Upper lobe of left lung (tissue), 6 donors: ENCODE measurements around the gene DDX24. TPM values are rescaled to one million over a fixed set of nuclear protein-coding genes. Genes with fewer than 3 reads are reported as not detected.
A peak's percentile ranks its signal among the peaks of the same experiment; 100 is the strongest.

ENCODE experiments used
- ATAC-seq, 2 donors: fragments of 200-7000 bp; cut with Tn5 transposase; one replicate each; pipeline ENCODE4 v1.9.1; 2022; ENCODE audit warnings: mild to moderate bottlenecking in 2 of 2, moderate library complexity in 2 of 2; ENCODE audit not compliant: low FRiP score in 2 of 2
- DNase-seq, 2 donors: peaks; one replicate each; pipeline ENCODE4 v3.0.0-alpha.2; 2019 to 2020
- H3K27ac ChIP-seq, 4 donors: fragments of 200-600 bp; sonication (generic); one replicate each; pipeline ENCODE4 v1.5.1; 2016 to 2019
- H3K27me3 ChIP-seq, 4 donors: fragments of 200-600 bp; sonication (generic); one replicate each; pipeline ENCODE4 v1.5.1; 2017 to 2019
- H3K36me3 ChIP-seq, 4 donors: fragments of 200-600 bp; sonication (generic); one replicate each; pipeline ENCODE4 v1.5.1; 2016 to 2019
- H3K4me1 ChIP-seq, 4 donors: fragments of 200-600 bp; sonication (generic); one replicate each; pipeline ENCODE4 v1.5.1; 2018 to 2019
- H3K4me3 ChIP-seq, 4 donors: fragments of 200-600 bp; sonication (generic); one replicate each; pipeline ENCODE4 v1.5.1; 2017 to 2019; ENCODE audit warnings: mild to moderate bottlenecking in 2 of 4, moderate library complexity in 1 of 4
- H3K9me3 ChIP-seq, 4 donors: fragments of 200-600 bp; sonication (generic); one replicate each; pipeline ENCODE4 v1.5.1; 2018 to 2019
- EP300 ChIP-seq, 4 donors: sonication (generic); formaldehyde crosslinking; IDR thresholded peaks; one replicate each; pipeline ENCODE4 v1.5.1; 2017; ENCODE audit warnings: antibody characterized with exemption in 4 of 4, control low read depth in 2 of 4
- POLR2A ChIP-seq, 4 donors: fragments of 450-650 bp; IDR thresholded peaks; one replicate each; pipeline ENCODE4 v1.5.1; 2016 to 2017; ENCODE audit warnings: antibody characterized with exemption in 4 of 4, mild to moderate bottlenecking in 2 of 4
- POLR2AphosphoS5 ChIP-seq, 2 donors: sonication (generic); formaldehyde crosslinking; IDR thresholded peaks; one replicate each; pipeline ENCODE4 v1.5.1; 2017; ENCODE audit warnings: antibody characterized with exemption in 2 of 2
- WGBS, 2 donors: methylation state at CpG; one replicate each; pipeline ENCODE4 v1.1.5; 2017 to 2018; 5-methylcytosine and 5-hydroxymethylcytosine counted together
- total RNA-seq, 6 donors: library from RNA; depleted of rRNA in 4 of 6; stranded (reverse); fragments of >200 nt in 4 of 6; gene quantifications; one replicate each; pipeline versions ENCODE4 v1.1.0 to v1.2.1, GENCODE V29; 2016 to 2021
- TF ChIP-seq, protein P1 (sequence below), 6 experiments: fragments of 450-650 bp in 4 of 6; fragments of 200-600 bp in 2 of 6; sonication (generic) in 2 of 6; IDR thresholded peaks; one replicate each; pipeline ENCODE4 v1.5.1; 2016 to 2019; ENCODE audit warnings: antibody characterized with exemption in 6 of 6
- donor health status: DM: no; HTN: no; CAD: no; lungs with moderate emphysema.
- donor health status: DM: no; HTN: yes; CAD: no; lungs with severe emphysema.

Gene DDX24
- total RNA-seq, 6 donors from 2014 or later = 124 to 189 (median 154) TPM

- Histone ChIP-seq H3K4me1 (peaks cover 7 to 20% (median 15%) of the 10 kb centered on the region in 4 donors), H3K4me3 (no peak overlapping the region), H3K36me3 (no peaks in the 10 kb centered on the region), H3K9me3 (no peaks in the 10 kb centered on the region), H3K27me3 (no peaks in the 10 kb centered on the region), H3K27ac (no peak overlapping the region)
- no peak for DNase-seq
- 87 to 88% methylated on average over 6 of the region's 6 CpGs for WGBS, 2 donors
- TF ChIP-seq POLR2AphosphoS5 (IDR thresholded peaks at IDR 0.05) (no peak), EP300 (IDR thresholded peaks at IDR 0.05) (no peak), POLR2A (IDR thresholded peaks at IDR 0.05) (no peak)
- TF ChIP-seq, protein P1, sequence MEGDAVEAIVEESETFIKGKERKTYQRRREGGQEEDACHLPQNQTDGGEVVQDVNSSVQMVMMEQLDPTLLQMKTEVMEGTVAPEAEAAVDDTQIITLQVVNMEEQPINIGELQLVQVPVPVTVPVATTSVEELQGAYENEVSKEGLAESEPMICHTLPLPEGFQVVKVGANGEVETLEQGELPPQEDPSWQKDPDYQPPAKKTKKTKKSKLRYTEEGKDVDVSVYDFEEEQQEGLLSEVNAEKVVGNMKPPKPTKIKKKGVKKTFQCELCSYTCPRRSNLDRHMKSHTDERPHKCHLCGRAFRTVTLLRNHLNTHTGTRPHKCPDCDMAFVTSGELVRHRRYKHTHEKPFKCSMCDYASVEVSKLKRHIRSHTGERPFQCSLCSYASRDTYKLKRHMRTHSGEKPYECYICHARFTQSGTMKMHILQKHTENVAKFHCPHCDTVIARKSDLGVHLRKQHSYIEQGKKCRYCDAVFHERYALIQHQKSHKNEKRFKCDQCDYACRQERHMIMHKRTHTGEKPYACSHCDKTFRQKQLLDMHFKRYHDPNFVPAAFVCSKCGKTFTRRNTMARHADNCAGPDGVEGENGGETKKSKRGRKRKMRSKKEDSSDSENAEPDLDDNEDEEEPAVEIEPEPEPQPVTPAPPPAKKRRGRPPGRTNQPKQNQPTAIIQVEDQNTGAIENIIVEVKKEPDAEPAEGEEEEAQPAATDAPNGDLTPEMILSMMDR (IDR thresholded peaks at IDR 0.05) = no peak
- no peak for ATAC-seq
Observed at GRCh38 chr14:94125659-94126418, 44.8 kb upstream of the DDX24 start.

DNA sequence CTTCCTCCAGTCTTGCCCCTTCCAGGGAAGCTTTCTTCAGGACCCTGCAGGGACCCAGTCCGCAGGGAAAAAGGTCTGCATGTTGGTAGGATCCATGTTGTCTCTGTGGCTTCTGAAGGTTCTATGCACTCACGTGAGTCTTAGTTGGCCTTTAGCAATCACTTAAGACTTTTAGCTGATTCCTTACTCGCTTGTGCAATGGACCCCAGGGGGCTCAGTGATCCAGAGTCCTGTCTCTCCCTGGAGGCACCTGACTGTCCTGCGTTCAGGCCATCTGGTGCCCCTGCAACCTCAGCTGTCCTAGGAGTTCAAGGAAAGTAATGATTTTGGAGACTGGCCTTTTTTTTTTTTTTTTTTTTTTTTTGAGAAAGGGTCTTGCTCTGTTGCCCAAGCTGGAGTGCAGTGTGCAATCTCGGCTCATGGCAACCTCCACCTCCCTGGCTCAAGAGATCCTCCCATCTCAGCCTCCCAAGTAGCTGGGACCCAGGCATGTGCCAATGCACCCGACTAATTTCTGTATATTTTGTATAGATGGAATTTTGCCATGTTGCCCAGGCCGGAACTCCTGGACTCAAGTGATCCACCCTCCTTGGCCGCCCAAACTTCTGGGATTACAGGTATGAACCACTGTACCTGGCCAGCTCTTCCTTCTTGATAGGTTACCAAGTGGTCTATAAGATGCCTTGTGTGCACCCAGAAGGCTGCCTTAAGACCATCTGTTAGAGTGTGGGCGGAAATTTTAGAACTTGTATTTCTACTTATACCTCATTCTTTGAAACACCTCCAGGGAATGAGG is 43.8 kb upstream of the DDX24 start:
- no peaks in the 10 kb centered on the region for H3K27me3 ChIP-seq
- ATAC-seq (no peak), DNase-seq (no peak)
- WGBS, 2 donors = 84 to 94% methylated on average over 8 to 9 of the region's 9 CpGs
- no peak overlapping the region for H3K4me3 ChIP-seq
- H3K27ac ChIP-seq = no peak overlapping the region
- TF ChIP-seq EP300 (IDR thresholded peaks at IDR 0.05) = no peak
- no peak for TF ChIP-seq POLR2AphosphoS5 (IDR thresholded peaks at IDR 0.05)
- TF ChIP-seq POLR2A (IDR thresholded peaks at IDR 0.05) = no peak
- TF ChIP-seq, protein P1 (IDR thresholded peaks at IDR 0.05) = no peak
- peaks cover 0 to 2% (median 0%) of the 10 kb centered on the region in 4 donors for H3K9me3 ChIP-seq
- peaks cover 1 to 13% (median 9%) of the 10 kb centered on the region in 4 donors for H3K4me1 ChIP-seq
- no peaks in the 10 kb centered on the region for H3K36me3 ChIP-seq

DNA sequence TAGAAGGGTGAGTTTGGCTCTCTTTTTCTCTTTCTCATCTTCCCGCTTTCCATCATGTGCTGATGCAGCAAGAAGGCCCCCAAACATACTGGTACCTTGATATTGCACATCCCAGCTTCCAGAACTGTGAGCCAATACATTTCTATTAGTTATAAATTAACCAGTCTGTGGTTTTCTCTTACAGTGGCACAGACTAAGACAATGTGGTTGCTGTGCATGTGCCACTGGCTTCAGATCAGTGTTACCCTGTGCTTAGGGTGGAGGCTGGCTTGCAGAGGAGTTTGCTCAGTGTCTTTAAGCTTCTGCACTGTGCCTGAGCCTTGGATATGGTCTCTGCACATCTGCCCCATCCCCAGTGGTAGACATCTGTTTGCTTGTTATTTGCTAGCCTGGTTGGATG is 42.9 kb upstream of the DDX24 start:
- Histone ChIP-seq H3K27ac (no peak overlapping the region), H3K4me3 (no peak overlapping the region), H3K36me3 (no peaks in the 10 kb centered on the region), H3K27me3 (no peaks in the 10 kb centered on the region), H3K9me3 (peaks cover 0 to 6% (median 4%) of the 10 kb centered on the region in 4 donors), H3K4me1 (peaks cover 0 to 7% (median 5%) of the 10 kb centered on the region in 4 donors)
- 79 to 100% methylated on average over 1 of the region's 1 CpG for WGBS, 2 donors
- ATAC-seq (no peak), DNase-seq (no peak)
- TF ChIP-seq POLR2AphosphoS5 (IDR thresholded peaks at IDR 0.05) (no peak), POLR2A (IDR thresholded peaks at IDR 0.05) (no peak), EP300 (IDR thresholded peaks at IDR 0.05) (no peak)
- TF ChIP-seq, protein P1 (IDR thresholded peaks at IDR 0.05) = no peak

GRCh38 chr14:94123296-94123695 is 42.3 kb upstream of the DDX24 start:
- no peak overlapping the region for H3K27ac ChIP-seq
- ATAC-seq (no peak), DNase-seq (peak in 1 of 2 donors; percentile 23)
- peaks cover 0 to 6% (median 4%) of the 10 kb centered on the region in 4 donors for H3K9me3 ChIP-seq
- H3K4me3 ChIP-seq = no peak overlapping the region
- H3K4me1 ChIP-seq = peaks cover 0 to 6% (median under 1%) of the 10 kb centered on the region in 4 donors
- H3K27me3 ChIP-seq = no peaks in the 10 kb centered on the region
- WGBS, 2 donors = 93 to 94% methylated on average over 9 of the region's 9 CpGs
- no peak for TF ChIP-seq POLR2A (IDR thresholded peaks at IDR 0.05)
- no peak for TF ChIP-seq EP300 (IDR thresholded peaks at IDR 0.05)
- no peak for TF ChIP-seq POLR2AphosphoS5 (IDR thresholded peaks at IDR 0.05)
- TF ChIP-seq, protein P1 (IDR thresholded peaks at IDR 0.05) = no peak
- no peaks in the 10 kb centered on the region for H3K36me3 ChIP-seq
